Measurements from ENCODE around the gene TULP4. TPM values are rescaled to one million over a fixed set of nuclear protein-coding genes. Genes with fewer than 3 reads are reported as not detected.

The TULP4 gene
- total and polyA plus RNA-seq, 2 of the 8 experiments (the other 6 are each of a cell fraction or from before 2014, with no cell fraction given): 7.7 to 51.6 TPM

- Histone ChIP-seq H2BK15ac (ENCODE audit: low read length) (no peak overlapping the region), H3K79me1 (ENCODE audit: low read depth, low read length) (no peaks in the 10 kb centered on the region), H2BK5ac (ENCODE audit: low read depth, low read length) (no peak overlapping the region), H2BK12ac (ENCODE audit: low read depth, low read length) (no peak overlapping the region), H3K14ac (ENCODE audit: insufficient read length) (no peak overlapping the region), H2AK5ac (ENCODE audit: low read depth, low read length) (no peak overlapping the region), H4K20me1 (replicated peaks in 1 of 2; ENCODE audit: control insufficient read depth in 1 of 2, insufficient read depth in 2 of 2, low read length in 2 of 2) (peaks cover 0 to 1% of the 10 kb centered on the region in 2 experiments), H3K56ac (replicated peaks; ENCODE audit: insufficient read length, low read depth, low read length) (no peak overlapping the region), H3K23me2 (ENCODE audit: low read depth, low read length) (no peaks in the 10 kb centered on the region), H4K5ac (ENCODE audit: insufficient read length, low read depth, low read length) (no peak overlapping the region), H3K27me3 (replicated peaks in 1 of 4; ENCODE audit: control insufficient read depth in 3 of 4, extremely low read depth in 1 of 4, insufficient read depth in 3 of 4, low read length in 3 of 4) (no peaks in the 10 kb centered on the region), H3K4me3 (ENCODE audit: extremely low read depth in 1 of 4, insufficient read depth in 2 of 4, low read depth in 3 of 4, low read length in 4 of 4) (no peak overlapping the region), H3K9me3 (ENCODE audit: insufficient read depth in 2 of 2, low read depth in 1 of 2, low read length in 1 of 2) (no peaks in the 10 kb centered on the region; a peak in 1 of 4 replicates), H3K36me3 (ENCODE audit: control insufficient read depth in 2 of 4, insufficient read depth in 4 of 4, low read length in 3 of 4) (no peaks in the 10 kb centered on the region; a peak in 1 of 8 replicates), H2AFZ (ENCODE audit: low read length) (no peak overlapping the region), H2BK120ac (replicated peaks; ENCODE audit: low read depth, low read length) (no peak overlapping the region), H3K79me2 (ENCODE audit: control insufficient read depth in 1 of 2, insufficient read depth in 2 of 2, low read length in 2 of 2) (no peaks in the 10 kb centered on the region), H3K4me1 (replicated peaks in 1 of 4; ENCODE audit: control insufficient read depth in 3 of 4, insufficient read depth in 4 of 4, low read length in 3 of 4) (no peaks in the 10 kb centered on the region), H3K4me2 (ENCODE audit: insufficient read depth in 1 of 2, low read depth in 2 of 2, low read length in 2 of 2) (no peak overlapping the region), H2BK20ac (ENCODE audit: low read length) (no peak overlapping the region), H3K4ac (replicated peaks; ENCODE audit: insufficient read length, low read depth, low read length) (no peak overlapping the region), H3K9ac (replicated peaks in 1 of 4; ENCODE audit: extremely low read depth in 1 of 4, low read depth in 3 of 4, low read length in 3 of 4) (no peak overlapping the region), H4K91ac (replicated peaks; ENCODE audit: insufficient read length, low read length) (no peak overlapping the region), H4K8ac (ENCODE audit: extremely low read depth, insufficient read depth, low read length) (no peak overlapping the region), H3K27ac (ENCODE audit: low read depth, low read length) (no peak overlapping the region), H3K23ac (ENCODE audit: insufficient read length) (no peak overlapping the region), H3K18ac (ENCODE audit: extremely low read depth, low read length) (no peak overlapping the region)
- no peak for DNase-seq (ENCODE audit: low read depth in 1 of 2, low spot score in 2 of 2)
- ChIA-PET POLR2A (ENCODE audit: partially characterized antibody) (no interaction called here), CTCF (ENCODE audit: partially characterized antibody) (interaction anchor here (1.1 to 1.5 kb wide), 3 partner anchors 31 to 225 kb away, joined by 3 to 4 read pairs (median 3); no protein-coding TSS in a partner anchor)
- 86% methylated on average over 5 of the region's 5 CpGs; no CpG with 5 or more reads in 1 of the 2 experiments for WGBS, 2 experiments (ENCODE audit: extremely low coverage in 1 of 2, insufficient coverage in 1 of 2, insufficient read length in 1 of 2, insufficient replicate concordance in 2 of 2, low coverage in 1 of 2, low lambda C conversion rate in 2 of 2, missing lambda C conversion rate in 1 of 2)
- FAIRE-seq: no peak
- TF ChIP-seq TAF1 (IDR thresholded peaks at IDR 0.05; ENCODE audit: low read depth, low read length) (no peak), KDM4A (IDR thresholded peaks at IDR 0.05; ENCODE audit: low read depth, low read length, severe bottlenecking) (no peak), JUN (IDR thresholded peaks at IDR 0.05; ENCODE audit: low read depth, low read length) (no peak), NANOG (IDR thresholded peaks at IDR 0.05; ENCODE audit: insufficient read depth, low read depth, low read length, poor library complexity, severe bottlenecking) (no peak), GABPA (IDR thresholded peaks at IDR 0.05; ENCODE audit: borderline replicate concordance, insufficient read depth, low read length) (no peak), ATF2 (IDR thresholded peaks at IDR 0.05; ENCODE audit: low read length) (no peak), BACH1 (IDR thresholded peaks at IDR 0.05; ENCODE audit: low read length) (no peak), SAP30 (IDR thresholded peaks at IDR 0.05; ENCODE audit: insufficient read depth, insufficient replicate concordance, low read length) (no peak), SRF (IDR thresholded peaks at IDR 0.05; ENCODE audit: low read depth, low read length) (no peak), CREB1 (IDR thresholded peaks at IDR 0.05) (no peak), RAD21 (IDR thresholded peaks at IDR 0.05 in 1 of 2, conservative IDR thresholded peaks at IDR 0.05 in 1 of 2; ENCODE audit: low read depth in 2 of 2, low read length in 2 of 2) (no peak)
Measured at GRCh38 chr6:158445426-158446085, 133.3 kb downstream of the TULP4 start.
